ENCODE data around the gene METAP1D.
A peak's percentile ranks its signal among the peaks of the same experiment; 100 is the strongest.

Gene METAP1D

GRCh38 chr2:172082944-172083627 is 83.3 kb downstream of the METAP1D start:
- DNase-seq = no peak
- TF ChIP-seq CTCF (IDR thresholded peaks at IDR 0.05) = no peak
- Histone ChIP-seq H3K36me3 (no peaks in the 10 kb centered on the region), H3K9me3 (no peaks in the 10 kb centered on the region), H3K27me3 (peaks cover 26 to 80% of the 10 kb centered on the region in 2 donors), H3K4me3 (no peak overlapping the region), H3K4me1 (peaks cover 0 to 43% (median 40%) of the 10 kb centered on the region in 4 donors), H3K27ac (no peak overlapping the region)
- intact Hi-C loops (cut with DNase I; ENCODE audit: low total_unique reads) = no loop called here

GRCh38 chr2:172083628-172084394 is 84.1 kb downstream of the METAP1D start:
- no peaks in the 10 kb centered on the region for H3K9me3 ChIP-seq
- intact Hi-C loops (cut with DNase I; ENCODE audit: low total_unique reads) = no loop called here
- H3K36me3 ChIP-seq = no peaks in the 10 kb centered on the region
- H3K27me3 ChIP-seq = peaks cover 31 to 88% of the 10 kb centered on the region in 2 donors
- peaks cover 0 to 50% (median 43%) of the 10 kb centered on the region in 4 donors for H3K4me1 ChIP-seq
- TF ChIP-seq CTCF (IDR thresholded peaks at IDR 0.05) = no peak
- H3K4me3 ChIP-seq = no peak overlapping the region
- no peak overlapping the region for H3K27ac ChIP-seq
- DNase-seq = no peak

- intact Hi-C loops (cut with DNase I; ENCODE audit: low total_unique reads) = no loop called here
- H3K4me1 ChIP-seq = peaks cover 0 to 50% (median 43%) of the 10 kb centered on the region in 4 donors
- no peak for TF ChIP-seq CTCF (IDR thresholded peaks at IDR 0.05)
Observed at GRCh38 chr2:172084395-172084644, 84.6 kb downstream of the METAP1D start.

GRCh38 chr2:172084645-172085459 is 85.1 kb downstream of the METAP1D start:
- H3K36me3 ChIP-seq = no peaks in the 10 kb centered on the region
- H3K4me1 ChIP-seq = peaks cover 0 to 50% (median 43%) of the 10 kb centered on the region in 4 donors
- DNase-seq = peak; percentile 69 to 82
- no peak overlapping the region for H3K27ac ChIP-seq
- H3K27me3 ChIP-seq = peaks cover 32 to 98% of the 10 kb centered on the region in 2 donors
- no peak for TF ChIP-seq CTCF (IDR thresholded peaks at IDR 0.05)
- no peaks in the 10 kb centered on the region for H3K9me3 ChIP-seq
- peak overlapping the region; percentile 43 to 57 for H3K4me3 ChIP-seq
- intact Hi-C loops (cut with DNase I; ENCODE audit: low total_unique reads) = no loop called here

More at GRCh38 chr2:172084395-172084644, 84.6 kb downstream of the METAP1D start:
- Histone ChIP-seq H3K27ac (no peak overlapping the region), H3K27me3 (peaks cover 32 to 93% of the 10 kb centered on the region in 2 donors), H3K4me3 (peak overlapping the region; percentile 43 to 57), H3K9me3 (no peaks in the 10 kb centered on the region), H3K36me3 (no peaks in the 10 kb centered on the region)
- DNase-seq = no peak

GRCh38 chr2:172085460-172086159 is 85.9 kb downstream of the METAP1D start, which contains the start of gene DLX1:
DLX1 (plus strand) TSS chr2:172085507; CDS start chr2:172085678, 171 bp downstream.
- peaks cover 0 to 50% (median 43%) of the 10 kb centered on the region in 4 donors for H3K4me1 ChIP-seq
- peaks cover 32 to 100% of the 10 kb centered on the region in 2 donors for H3K27me3 ChIP-seq
- no peaks in the 10 kb centered on the region for H3K9me3 ChIP-seq
- intact Hi-C loops (cut with DNase I; ENCODE audit: low total_unique reads) = no loop called here
- H3K27ac ChIP-seq = no peak within 1 kb of the TSS
- no peak for DNase-seq
- H3K36me3 ChIP-seq = no peaks in the 10 kb centered on the region
- no peak for TF ChIP-seq CTCF (IDR thresholded peaks at IDR 0.05)
- peak within 1 kb of the TSS; percentile 43 to 57 for H3K4me3 ChIP-seq
